Posterior cingulate gyrus (tissue), 11 donors: ENCODE data around the gene SIGLEC6.
A peak's percentile ranks its signal among the peaks of the same experiment; 100 is the strongest.

Experiments used
- DNase-seq, 10 donors: peaks; one replicate each; pipeline versions ENCODE4 v3.0.0 to v3.0.0-alpha.2; 2020 to 2021; ENCODE audit warnings: mixed read lengths in 3 of 10
- intact Hi-C: fragments of 100-400 bp; cut with DNase I; formaldehyde crosslinking; loops from one replicate; pipeline ENCODE4 v1.15.1; 2023

SIGLEC6 gene

DNA sequence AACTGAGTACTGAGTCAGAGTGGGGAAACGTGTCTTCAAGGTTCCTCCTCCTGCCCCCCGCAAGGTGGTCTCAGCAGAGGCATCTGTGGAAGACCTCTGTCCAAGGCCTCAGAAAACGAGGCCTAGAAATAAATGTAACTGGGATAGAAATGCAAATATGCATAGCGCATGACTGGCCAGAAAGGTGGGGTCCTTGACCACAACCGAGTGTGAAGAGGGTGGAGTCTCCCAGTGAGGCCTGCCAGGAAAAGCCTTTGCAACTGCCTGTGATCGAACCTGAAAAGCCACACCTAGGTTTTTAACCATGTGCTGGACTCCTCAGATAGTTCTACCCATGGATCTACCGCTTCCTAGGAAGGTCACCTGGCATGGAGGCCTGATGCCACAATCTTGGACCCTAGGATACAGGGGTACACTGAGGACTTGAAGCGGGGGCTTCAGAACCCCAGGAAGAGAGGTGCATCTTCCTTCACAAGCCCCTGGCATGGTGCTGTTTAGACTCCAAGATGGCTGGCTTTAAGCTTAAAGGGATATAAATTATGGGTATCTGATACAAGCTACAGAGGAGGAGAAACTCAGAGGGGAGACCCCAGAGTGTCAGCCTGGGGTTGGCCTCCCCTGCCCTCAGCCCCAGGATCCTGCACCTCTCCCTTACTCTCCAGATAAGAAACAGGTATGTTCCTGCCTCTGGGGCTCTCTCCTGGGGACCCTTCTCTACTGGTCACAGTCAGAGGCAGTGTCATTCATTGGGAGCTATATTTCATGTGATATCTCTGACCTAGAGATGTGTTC, 18.3 kb upstream of the SIGLEC6 start:
- intact Hi-C loops, result no loop called here
- peak in 1 of 10 donors; percentile 53 for DNase-seq

GRCh38 chr19:51548891-51549305, 17.4 kb upstream of the SIGLEC6 start:
- intact Hi-C loops, result no loop called here
- peak in 1 of 10 donors; percentile 55 for DNase-seq

DNA sequence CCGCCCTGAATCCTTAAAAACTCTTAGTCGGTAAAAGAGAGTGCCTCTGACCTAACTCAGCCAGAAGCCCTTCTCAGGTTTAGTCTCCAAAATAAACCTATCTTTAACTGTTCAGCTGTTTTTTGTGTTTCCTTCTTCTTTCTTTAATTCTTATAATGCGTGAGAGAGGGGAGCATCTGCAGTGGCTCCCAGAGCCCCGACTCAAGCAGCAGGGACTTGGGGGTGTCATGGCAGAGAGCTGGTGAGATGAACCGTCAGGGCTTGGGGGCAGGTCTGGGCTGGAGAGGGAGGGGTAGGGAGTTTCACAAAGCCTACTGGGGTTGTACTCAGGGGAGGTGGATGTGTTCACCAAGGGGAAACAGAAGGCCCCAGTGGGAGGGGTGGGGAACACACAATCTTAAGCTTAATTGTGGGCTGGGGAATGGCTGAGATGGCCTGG, 16.8 kb upstream of the SIGLEC6 start:
- intact Hi-C loops, result no loop called here
- no peak for DNase-seq

DNA sequence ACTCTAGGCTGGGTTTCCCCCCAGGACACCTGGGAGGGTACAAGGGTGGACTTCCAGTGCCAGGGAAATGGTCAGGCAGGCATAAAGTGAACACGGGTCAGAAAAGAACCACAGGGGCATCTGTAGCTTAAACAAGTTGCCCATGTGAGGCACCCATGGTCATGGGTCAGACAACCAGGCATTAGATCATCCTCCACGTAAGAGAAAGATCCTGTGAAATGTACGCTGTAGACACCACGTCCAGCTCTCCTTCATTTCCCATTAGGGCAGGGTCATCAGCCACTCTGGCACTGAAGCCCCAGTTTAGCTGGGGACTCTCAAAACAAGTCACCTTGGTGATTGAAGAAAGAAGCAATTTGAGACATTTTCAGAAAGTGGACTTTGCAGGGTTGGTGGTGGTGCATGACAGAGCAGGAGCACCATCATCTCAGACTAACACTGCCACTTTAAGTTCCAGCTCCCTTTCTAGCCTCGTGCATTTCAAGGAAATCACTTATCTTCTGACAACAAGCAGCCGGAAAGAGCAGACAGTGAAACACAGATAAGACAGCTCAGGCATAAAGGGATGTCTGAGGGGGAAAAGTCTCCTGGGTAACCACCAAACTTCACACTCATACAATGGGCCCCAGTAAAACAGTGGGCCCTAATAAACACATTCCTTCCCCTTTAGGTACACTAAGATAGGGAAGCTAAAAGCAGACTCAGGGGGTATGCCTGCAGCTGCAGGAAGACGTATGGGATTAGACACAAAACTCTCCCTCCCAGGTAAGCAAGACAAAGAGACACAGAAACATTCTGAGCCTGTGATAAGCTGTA, 16.1 kb upstream of the SIGLEC6 start:
- intact Hi-C loops, result no loop called here

GRCh38 chr19:51546650-51547396, 15.4 kb upstream of the SIGLEC6 start:
- DNase-seq, result no peak
- intact Hi-C loops, result no loop called here

More for the DNA sequence above, 16.1 kb upstream of the SIGLEC6 start:
- no peak for DNase-seq

DNA sequence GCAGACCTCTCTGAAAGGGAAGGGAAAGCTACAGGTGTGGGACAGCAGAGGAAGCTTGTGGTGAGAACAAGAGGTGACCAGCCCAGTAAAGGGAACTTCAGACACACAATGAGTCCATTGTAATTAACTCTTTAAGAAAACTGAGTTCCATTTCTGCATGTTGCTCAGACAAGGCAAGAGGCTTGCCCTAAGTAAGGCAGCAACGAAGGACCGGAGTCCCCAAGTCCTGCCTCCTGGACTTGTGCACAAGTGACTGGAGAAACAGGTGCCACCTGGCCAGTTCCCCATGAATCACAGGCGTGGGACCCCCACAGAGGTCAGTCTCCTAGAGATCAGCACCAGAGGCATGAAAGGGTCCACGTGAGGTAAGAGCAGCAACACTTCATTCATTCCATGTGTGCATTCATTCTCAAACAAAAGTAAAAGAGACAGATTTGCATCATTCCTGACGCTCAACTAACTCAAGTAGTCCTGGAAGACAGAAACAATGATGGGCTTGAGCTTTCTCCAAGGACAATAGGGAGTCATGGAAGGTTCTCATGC, 14.7 kb upstream of the SIGLEC6 start:
- no peak for DNase-seq
- intact Hi-C loops, result no loop called here

- intact Hi-C loops, result no loop called here
- DNase-seq, result no peak
Observed at GRCh38 chr19:51544038-51544437, 12.6 kb upstream of the SIGLEC6 start.

DNA sequence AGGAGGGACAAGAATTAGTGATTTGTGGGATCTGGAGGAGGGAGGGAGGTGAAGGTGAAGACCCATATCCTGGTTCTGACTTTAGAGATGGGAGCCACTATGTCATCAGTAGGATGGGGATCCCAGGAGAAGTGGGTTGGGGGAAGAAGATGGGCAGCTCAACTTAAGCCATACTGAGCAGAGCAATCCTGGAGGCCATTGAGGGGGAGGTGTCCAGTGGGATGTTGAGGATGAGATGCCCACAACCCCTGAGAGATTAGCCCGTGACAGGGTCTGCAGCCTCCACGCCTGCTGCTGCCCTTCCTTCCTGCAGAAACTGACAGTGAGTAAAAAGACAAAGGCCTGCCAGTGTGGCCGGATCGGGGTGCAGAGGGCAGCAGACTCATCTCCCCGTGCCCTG, 11.2 kb upstream of the SIGLEC6 start:
- intact Hi-C loops, result no loop called here

DNA sequence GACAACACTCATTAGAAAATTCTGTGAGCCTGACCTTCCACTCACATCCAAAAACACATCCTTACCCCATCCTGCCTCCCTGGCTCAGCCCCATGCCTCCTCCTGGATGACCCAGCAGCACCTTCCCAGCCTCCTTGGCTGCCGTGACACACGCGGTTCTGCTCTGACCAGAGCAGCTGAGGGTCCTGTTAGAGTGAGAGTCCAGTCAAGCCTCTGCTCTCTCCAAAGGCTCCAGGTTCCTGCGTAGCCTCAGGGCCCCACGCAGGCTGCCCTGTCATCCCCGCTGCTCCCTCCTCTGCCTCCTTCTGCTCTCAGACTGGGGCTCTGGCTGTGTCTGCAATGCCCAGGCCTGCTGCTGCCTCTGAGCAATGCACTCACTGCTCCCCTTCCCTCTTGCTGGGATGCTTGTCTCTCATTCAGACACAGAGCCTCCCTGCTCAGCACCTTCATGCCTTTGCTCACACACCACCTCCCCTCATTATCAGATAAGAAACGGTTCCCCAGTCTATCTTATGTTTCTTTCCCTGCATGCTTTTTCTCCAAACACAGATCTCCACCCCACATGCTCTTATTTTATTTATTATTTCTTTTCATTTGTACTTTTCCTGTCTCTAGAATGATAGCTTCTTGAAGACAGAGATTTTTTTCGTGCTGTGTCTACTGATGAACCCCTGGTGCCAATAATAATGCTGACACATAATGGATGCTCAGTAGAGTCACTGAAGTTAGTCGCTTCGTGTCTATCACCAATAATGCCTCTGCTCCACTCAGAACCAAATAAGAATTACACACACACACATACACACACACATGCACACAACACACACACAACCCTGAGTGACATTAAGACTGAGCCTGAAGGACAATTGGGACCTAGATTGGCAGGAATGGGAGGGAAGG, 10.2 kb upstream of the SIGLEC6 start:
- no peak for DNase-seq
- intact Hi-C loops, result no loop called here

More for the DNA sequence above, 11.2 kb upstream of the SIGLEC6 start:
- DNase-seq, result no peak

- intact Hi-C loops, result no loop called here
- DNase-seq, result no peak
Observed at GRCh38 chr19:51539821-51540366, 8.4 kb upstream of the SIGLEC6 start.

DNA sequence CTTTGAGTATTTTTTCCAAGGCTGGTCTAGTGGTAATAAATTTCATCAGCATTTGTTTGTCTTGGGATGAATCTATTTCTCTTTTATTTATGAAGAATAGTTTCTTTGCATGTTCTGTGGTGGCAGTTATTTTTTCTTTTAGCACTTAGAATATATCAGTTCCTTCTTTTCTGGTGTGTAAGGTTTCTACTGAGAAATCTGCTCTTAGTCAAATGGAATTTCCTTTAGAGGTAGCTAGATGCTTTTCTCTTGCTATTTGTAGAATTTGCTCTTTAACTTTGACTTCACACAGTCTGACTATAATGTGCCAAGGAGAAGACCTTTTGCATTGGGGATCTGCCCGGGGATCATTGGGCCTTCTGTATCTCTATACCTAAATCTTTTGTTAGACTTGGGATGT, 4.1 kb upstream of the SIGLEC6 start:
- DNase-seq, result no peak
- intact Hi-C loops, result no loop called here

DNA sequence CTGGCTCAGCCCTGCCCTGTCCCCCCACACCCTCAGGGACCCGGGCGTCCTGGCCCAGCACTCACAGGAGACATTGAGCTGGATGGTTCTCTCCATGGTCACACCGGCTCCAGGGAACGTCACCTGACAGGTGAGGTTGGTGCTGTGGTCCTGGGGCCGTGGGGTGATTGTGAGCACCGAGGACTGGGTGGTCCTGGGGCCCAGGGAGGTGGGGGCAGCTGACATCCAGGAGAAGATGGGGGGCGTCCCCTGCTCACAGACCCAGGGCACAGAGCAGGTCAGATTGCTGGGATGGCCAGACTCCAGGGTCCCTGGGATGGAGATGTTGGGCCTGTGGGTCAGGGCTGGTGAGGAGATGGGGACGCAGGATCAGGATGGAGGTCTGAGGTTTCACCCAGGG, 854 bp downstream of the SIGLEC6 start:
- DNase-seq, result no peak
- intact Hi-C loops, result no loop called here

- DNase-seq, result no peak
- intact Hi-C loops, result no loop called here
Observed at GRCh38 chr19:51529301-51529700, 2.2 kb downstream of the SIGLEC6 start.

GRCh38 chr19:51525651-51526050, 5.8 kb downstream of the SIGLEC6 start:
- intact Hi-C loops, result no loop called here
- no peak for DNase-seq

- intact Hi-C loops, result no loop called here
- no peak for DNase-seq
Observed at GRCh38 chr19:51524666-51525264, 6.7 kb downstream of the SIGLEC6 start.

GRCh38 chr19:51521781-51522180, 9.7 kb downstream of the SIGLEC6 start:
- intact Hi-C loops, result no loop called here
- DNase-seq, result no peak

DNA sequence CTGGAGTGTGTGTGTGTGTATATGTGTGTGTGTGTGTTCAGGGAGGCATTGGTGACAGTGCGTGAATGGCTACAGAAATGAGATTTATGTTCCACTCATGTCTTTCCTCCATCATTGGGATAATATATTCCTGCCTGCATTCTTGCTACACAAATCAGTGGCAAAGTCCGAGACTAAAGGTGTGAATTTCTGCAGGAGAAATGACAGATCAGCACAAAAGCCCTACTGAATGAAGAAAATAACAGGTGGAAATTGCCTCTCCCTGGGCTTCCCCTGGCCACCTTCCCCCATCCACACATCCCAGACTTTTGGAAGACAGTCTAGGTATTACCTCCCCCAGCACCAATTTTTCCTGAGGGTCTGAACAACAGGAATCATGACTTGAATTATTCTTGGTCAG, 10.1 kb downstream of the SIGLEC6 start:
- intact Hi-C loops, result no loop called here
- no peak for DNase-seq

DNA sequence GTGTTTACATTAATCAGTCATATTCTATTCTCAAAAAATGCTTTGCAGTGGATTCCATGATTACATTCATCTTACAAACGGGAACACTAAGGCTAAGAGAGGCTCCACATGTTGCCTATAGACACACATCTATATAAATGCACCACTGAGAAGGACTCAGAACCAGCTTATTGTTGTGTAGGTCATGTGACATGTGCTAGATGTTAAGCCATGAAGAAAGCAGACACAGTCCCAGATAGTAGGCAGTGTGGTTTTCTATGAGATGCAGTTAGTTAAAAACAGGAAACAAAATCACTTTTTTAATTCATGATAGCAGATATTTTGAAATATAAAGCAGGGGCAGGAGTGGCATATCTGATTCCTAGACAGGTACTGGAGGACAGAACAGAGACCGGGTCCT, 10.7 kb downstream of the SIGLEC6 start:
- intact Hi-C loops, result no loop called here
- no peak for DNase-seq
